A549 (cell line): Measurements from ENCODE around the gene EDEM1.

Experiments
- CHD4 ChIP-seq: fragments of 200-600 bp; sonication (generic); IDR thresholded peaks from 2 replicates; pipeline ENCODE4 v1.6.1; 2016; ENCODE audit warnings: antibody characterized with exemption, mild to moderate bottlenecking, borderline replicate concordance
- JUN ChIP-seq, 2 experiments: fragments of >200 bp; sonication (Bioruptor Twin); formaldehyde crosslinking; IDR thresholded peaks; 2 replicates in 1 of 2; 3 replicates in 1 of 2; pipeline ENCODE4 v1.6.1; 2016 to 2017
- USF2 ChIP-seq: fragments of 450-650 bp; IDR thresholded peaks from 2 replicates; pipeline ENCODE4 v1.6.1; 2014; ENCODE audit warnings: antibody characterized with exemption
- TF ChIP-seq, protein P1 (sequence below): fragments of >200 bp; sonication (Bioruptor Twin); formaldehyde crosslinking; IDR thresholded peaks from 3 replicates; pipeline ENCODE4 v1.5.1; 2016

DNA sequence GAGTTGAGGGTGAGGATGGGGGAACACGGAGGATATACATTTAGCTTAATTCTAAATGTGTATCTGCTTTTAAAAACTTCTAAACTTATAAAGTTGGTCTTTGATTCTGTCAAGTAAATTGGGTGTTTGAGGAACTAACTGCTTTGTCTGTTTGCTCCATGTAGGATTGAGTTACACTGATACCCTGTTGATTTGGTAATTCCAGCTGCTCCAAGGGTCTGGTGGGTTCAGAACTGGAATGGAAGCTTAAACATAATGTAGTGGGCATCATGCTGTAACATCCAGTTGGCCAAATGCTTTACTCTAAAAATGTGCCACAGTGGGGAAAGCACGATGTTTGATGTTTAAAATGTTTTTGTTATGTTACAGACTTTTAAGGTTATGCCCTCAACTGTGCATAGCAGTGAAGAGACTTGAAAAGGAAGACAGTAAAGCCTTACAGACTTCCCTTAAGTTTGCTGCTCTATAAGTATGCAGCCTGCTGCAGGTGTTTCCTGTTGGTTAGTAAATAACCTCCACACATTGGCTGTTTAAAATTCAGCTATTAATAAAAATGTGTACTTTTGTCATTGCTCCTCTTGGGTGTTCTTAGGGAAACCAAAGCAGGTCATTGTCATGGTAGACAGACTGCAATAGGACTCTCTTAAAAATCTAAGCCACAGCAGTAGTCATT is 5.9 kb upstream of the EDEM1 start:
- no peak for TF ChIP-seq JUN (IDR thresholded peaks at IDR 0.05)
- TF ChIP-seq CHD4, result no peak
- TF ChIP-seq USF2, result no peak
- TF ChIP-seq, protein P1, sequence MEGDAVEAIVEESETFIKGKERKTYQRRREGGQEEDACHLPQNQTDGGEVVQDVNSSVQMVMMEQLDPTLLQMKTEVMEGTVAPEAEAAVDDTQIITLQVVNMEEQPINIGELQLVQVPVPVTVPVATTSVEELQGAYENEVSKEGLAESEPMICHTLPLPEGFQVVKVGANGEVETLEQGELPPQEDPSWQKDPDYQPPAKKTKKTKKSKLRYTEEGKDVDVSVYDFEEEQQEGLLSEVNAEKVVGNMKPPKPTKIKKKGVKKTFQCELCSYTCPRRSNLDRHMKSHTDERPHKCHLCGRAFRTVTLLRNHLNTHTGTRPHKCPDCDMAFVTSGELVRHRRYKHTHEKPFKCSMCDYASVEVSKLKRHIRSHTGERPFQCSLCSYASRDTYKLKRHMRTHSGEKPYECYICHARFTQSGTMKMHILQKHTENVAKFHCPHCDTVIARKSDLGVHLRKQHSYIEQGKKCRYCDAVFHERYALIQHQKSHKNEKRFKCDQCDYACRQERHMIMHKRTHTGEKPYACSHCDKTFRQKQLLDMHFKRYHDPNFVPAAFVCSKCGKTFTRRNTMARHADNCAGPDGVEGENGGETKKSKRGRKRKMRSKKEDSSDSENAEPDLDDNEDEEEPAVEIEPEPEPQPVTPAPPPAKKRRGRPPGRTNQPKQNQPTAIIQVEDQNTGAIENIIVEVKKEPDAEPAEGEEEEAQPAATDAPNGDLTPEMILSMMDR, result no peak
